H1 (cell line): ENCODE data around the gene RBM47.

Source experiments
- ASH2L ChIP-seq: fragments of 200-600, 300-600 bp; sonication (generic); IDR thresholded peaks from one replicate; pipeline ENCODE4 v1.7.1; 2017; ENCODE audit warnings: low read length
- CBX5 ChIP-seq: fragments of 300-800, 300-1000 bp; sonication (generic); IDR thresholded peaks from 2 replicates; pipeline ENCODE4 v1.7.1; 2016; ENCODE audit warnings: antibody characterized with exemption, low read length, low read depth
- EGR1 ChIP-seq: IDR thresholded peaks from 2 replicates; pipeline ENCODE4 v1.6.1; 2011; ENCODE audit warnings: low read depth, low read length, borderline replicate concordance
- EZH2 ChIP-seq: fragments of 200-600 bp; sonication (generic); IDR thresholded peaks from 2 replicates; pipeline ENCODE4 v1.7.1; 2012; ENCODE audit warnings: low read depth, mild to moderate bottlenecking, moderate library complexity, low read length, inconsistent platforms; ENCODE audit not compliant: severe bottlenecking
- HDAC6 ChIP-seq: IDR thresholded peaks from one replicate; pipeline ENCODE4 v1.7.1; 2012; ENCODE audit warnings: low read depth, mild to moderate bottlenecking, inconsistent platforms, low read length, moderate library complexity
- POLR2A ChIP-seq, 2 experiments: IDR thresholded peaks; 1 replicate in 1 of 2; 2 replicates in 1 of 2; pipeline ENCODE4 v1.6.1; 2011; ENCODE audit warnings: low read depth in 2 of 2, low read length in 2 of 2, mild to moderate bottlenecking in 2 of 2; ENCODE audit errors: control extremely low read depth in 1 of 2
- RFX5 ChIP-seq: IDR thresholded peaks from 2 replicates; pipeline ENCODE4 v1.6.1; 2011; ENCODE audit warnings: low read depth, low read length, improper control_type of control experiment, borderline replicate concordance
- TAF1 ChIP-seq: IDR thresholded peaks from 2 replicates; pipeline ENCODE4 v1.6.1; 2011; ENCODE audit warnings: mild to moderate bottlenecking, low read depth, low read length
- YY1 ChIP-seq: IDR thresholded peaks from 2 replicates; pipeline ENCODE4 v1.6.1; 2011; ENCODE audit warnings: low read depth, mild to moderate bottlenecking, low read length
- TF ChIP-seq, protein P1 (sequence below): IDR thresholded peaks from 2 replicates; pipeline ENCODE4 v1.6.1; 2011; ENCODE audit warnings: low read length, improper control_type of control experiment
- TF ChIP-seq, protein P2 (sequence below): IDR thresholded peaks from 2 replicates; pipeline ENCODE4 v1.6.1; 2012; ENCODE audit warnings: inconsistent platforms
- TF ChIP-seq, protein P3 (sequence below), 3 experiments: IDR thresholded peaks; 1 replicate in 2 of 3; 2 replicates in 1 of 3; pipeline versions ENCODE4 v1.5.1 to v1.6.1; 2011; ENCODE audit warnings: low read length in 3 of 3, mild to moderate bottlenecking in 3 of 3, inconsistent platforms in 2 of 3, low read depth in 1 of 3, moderate library complexity in 1 of 3; ENCODE audit not compliant: insufficient read depth in 1 of 3; ENCODE audit errors: control extremely low read depth in 1 of 3

DNA sequence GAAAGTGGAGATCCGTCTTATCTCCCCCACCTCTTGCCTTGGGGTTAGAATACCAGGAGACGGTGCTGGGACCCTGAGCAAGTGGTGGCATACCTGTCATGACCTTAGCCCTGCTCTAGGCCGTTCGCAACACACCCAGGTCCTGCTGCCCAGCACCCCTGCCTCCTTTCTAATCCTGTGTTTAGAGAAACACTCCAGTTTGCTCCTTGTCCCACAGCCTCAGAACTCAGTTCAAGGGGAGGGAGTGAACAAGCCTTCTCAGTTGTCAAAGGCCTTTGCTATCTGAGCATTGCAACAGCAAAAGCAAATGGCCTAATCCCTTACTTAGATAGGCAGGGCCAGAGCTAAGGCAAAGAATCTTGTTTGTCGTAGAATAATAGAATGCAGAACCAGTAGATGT, 226.6 kb downstream of the RBM47 start:
- TF ChIP-seq EZH2 (no peak), RFX5 (no peak), TAF1 (no peak), POLR2A (IDR thresholded peaks at IDR 0.05; ENCODE audit: control extremely low read depth in 1 of 2, low read depth in 2 of 2, low read length in 2 of 2) (no peak), EGR1 (no peak), ASH2L (no peak), CBX5 (no peak), YY1 (no peak), HDAC6 (no peak)
- TF ChIP-seq, protein P1, sequence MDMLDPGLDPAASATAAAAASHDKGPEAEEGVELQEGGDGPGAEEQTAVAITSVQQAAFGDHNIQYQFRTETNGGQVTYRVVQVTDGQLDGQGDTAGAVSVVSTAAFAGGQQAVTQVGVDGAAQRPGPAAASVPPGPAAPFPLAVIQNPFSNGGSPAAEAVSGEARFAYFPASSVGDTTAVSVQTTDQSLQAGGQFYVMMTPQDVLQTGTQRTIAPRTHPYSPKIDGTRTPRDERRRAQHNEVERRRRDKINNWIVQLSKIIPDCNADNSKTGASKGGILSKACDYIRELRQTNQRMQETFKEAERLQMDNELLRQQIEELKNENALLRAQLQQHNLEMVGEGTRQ: no peak
- TF ChIP-seq, protein P2, sequence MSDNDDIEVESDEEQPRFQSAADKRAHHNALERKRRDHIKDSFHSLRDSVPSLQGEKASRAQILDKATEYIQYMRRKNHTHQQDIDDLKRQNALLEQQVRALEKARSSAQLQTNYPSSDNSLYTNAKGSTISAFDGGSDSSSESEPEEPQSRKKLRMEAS: no peak
- TF ChIP-seq, protein P3, sequence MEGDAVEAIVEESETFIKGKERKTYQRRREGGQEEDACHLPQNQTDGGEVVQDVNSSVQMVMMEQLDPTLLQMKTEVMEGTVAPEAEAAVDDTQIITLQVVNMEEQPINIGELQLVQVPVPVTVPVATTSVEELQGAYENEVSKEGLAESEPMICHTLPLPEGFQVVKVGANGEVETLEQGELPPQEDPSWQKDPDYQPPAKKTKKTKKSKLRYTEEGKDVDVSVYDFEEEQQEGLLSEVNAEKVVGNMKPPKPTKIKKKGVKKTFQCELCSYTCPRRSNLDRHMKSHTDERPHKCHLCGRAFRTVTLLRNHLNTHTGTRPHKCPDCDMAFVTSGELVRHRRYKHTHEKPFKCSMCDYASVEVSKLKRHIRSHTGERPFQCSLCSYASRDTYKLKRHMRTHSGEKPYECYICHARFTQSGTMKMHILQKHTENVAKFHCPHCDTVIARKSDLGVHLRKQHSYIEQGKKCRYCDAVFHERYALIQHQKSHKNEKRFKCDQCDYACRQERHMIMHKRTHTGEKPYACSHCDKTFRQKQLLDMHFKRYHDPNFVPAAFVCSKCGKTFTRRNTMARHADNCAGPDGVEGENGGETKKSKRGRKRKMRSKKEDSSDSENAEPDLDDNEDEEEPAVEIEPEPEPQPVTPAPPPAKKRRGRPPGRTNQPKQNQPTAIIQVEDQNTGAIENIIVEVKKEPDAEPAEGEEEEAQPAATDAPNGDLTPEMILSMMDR (IDR thresholded peaks at IDR 0.05; ENCODE audit: control extremely low read depth in 1 of 3, insufficient read depth in 1 of 3, low read depth in 1 of 3, low read length in 3 of 3): no peak
